Uterus (tissue), 4 donors: Measurements from ENCODE around the gene SWT1. TPM values are rescaled to one million over a fixed set of nuclear protein-coding genes. Genes with fewer than 3 reads are reported as not detected.

Source experiments
- DNase-seq, 2 donors: peaks; one replicate each; pipeline ENCODE4 v3.0.0-alpha.2; 2019 to 2020
- H3K27ac ChIP-seq, 2 donors: fragments of 200-600 bp; sonication (generic); 1 replicate in 1 of 2; 2 replicates in 1 of 2; pipeline ENCODE4 v1.5.1; 2016 to 2018
- H3K27me3 ChIP-seq, 2 donors: fragments of 200-600 bp; sonication (generic); one replicate each; pipeline ENCODE4 v1.5.1; 2018 to 2019; ENCODE audit warnings: control low read depth in 1 of 2
- H3K36me3 ChIP-seq, 2 donors: fragments of 200-600 bp; sonication (generic); one replicate each; pipeline ENCODE4 v1.5.1; 2019; ENCODE audit warnings: control low read depth in 1 of 2
- H3K4me1 ChIP-seq, 2 donors: fragments of 200-600 bp; sonication (generic); one replicate each; pipeline ENCODE4 v1.5.1; 2018 to 2019; ENCODE audit warnings: control low read depth in 1 of 2
- H3K4me3 ChIP-seq, 2 donors: fragments of 200-600 bp; sonication (generic); 1 replicate in 1 of 2; 2 replicates in 1 of 2; pipeline ENCODE4 v1.5.1; 2018 to 2019; ENCODE audit warnings: mild to moderate bottlenecking in 1 of 2
- H3K9me3 ChIP-seq, 2 donors: fragments of 200-600 bp; sonication (generic); one replicate each; pipeline ENCODE4 v1.5.1; 2019; ENCODE audit warnings: control low read depth in 1 of 2
- POLR2A ChIP-seq, 2 donors: fragments of 450-650 bp; IDR thresholded peaks; one replicate each; pipeline ENCODE4 v1.6.1; 2016; ENCODE audit warnings: antibody characterized with exemption in 2 of 2, mild to moderate bottlenecking in 1 of 2, moderate library complexity in 1 of 2
- intact Hi-C: fragments of 100-400 bp; cut with DNase I; formaldehyde crosslinking; loops from one replicate; pipeline ENCODE4 v1.15.1; 2023; ENCODE audit warnings: low total_unique reads
- total RNA-seq, 4 donors: library from RNA; depleted of rRNA in 3 of 4; stranded (reverse); fragments of >200 nt in 3 of 4; gene quantifications; one replicate each; pipeline versions ENCODE4 v1.1.0 to v1.2.4, GENCODE V29; 2014 to 2023
- TF ChIP-seq, protein P1 (sequence below), 4 experiments: fragments of 200-600 bp in 2 of 4; fragments of 450-650 bp in 2 of 4; sonication (generic) in 2 of 4; IDR thresholded peaks; one replicate each; pipeline ENCODE4 v1.5.1; 2016 to 2019; ENCODE audit warnings: antibody characterized with exemption in 4 of 4, mild to moderate bottlenecking in 2 of 4, moderate library complexity in 1 of 4
- donor health status: DM: yes; HTN: yes; CAD: no.

Gene SWT1
- total RNA-seq, 4 donors from 2014 or later = 9.2 to 29.4 (median 17.5) TPM

DNA sequence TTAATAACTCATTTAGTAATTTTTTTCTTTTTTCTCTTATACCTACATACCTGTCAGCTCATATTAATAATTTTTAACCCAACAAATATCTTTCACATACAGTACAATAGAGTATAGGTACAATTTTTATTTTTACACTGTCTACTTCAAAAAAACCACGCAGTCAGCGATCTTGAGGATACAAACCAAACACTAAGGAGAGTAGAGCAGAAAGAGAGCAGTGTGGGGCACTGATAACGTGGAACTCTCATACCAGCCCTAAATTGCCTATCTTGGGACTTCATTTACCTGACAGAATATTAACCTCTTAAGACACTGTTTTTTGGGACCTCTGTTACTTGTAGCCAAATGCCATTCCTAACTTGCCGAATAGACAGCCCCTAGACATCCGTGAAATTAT is 5.8 kb upstream of the SWT1 start:
- no peak overlapping the region for H3K27ac ChIP-seq
- H3K9me3 ChIP-seq = no peaks in the 10 kb centered on the region
- H3K27me3 ChIP-seq = no peaks in the 10 kb centered on the region
- no peaks in the 10 kb centered on the region for H3K36me3 ChIP-seq
- peaks cover 0 to 7% of the 10 kb centered on the region in 2 donors for H3K4me1 ChIP-seq
- H3K4me3 ChIP-seq = no peak overlapping the region
- DNase-seq = no peak
- intact Hi-C loops = no loop called here
- TF ChIP-seq, protein P1, sequence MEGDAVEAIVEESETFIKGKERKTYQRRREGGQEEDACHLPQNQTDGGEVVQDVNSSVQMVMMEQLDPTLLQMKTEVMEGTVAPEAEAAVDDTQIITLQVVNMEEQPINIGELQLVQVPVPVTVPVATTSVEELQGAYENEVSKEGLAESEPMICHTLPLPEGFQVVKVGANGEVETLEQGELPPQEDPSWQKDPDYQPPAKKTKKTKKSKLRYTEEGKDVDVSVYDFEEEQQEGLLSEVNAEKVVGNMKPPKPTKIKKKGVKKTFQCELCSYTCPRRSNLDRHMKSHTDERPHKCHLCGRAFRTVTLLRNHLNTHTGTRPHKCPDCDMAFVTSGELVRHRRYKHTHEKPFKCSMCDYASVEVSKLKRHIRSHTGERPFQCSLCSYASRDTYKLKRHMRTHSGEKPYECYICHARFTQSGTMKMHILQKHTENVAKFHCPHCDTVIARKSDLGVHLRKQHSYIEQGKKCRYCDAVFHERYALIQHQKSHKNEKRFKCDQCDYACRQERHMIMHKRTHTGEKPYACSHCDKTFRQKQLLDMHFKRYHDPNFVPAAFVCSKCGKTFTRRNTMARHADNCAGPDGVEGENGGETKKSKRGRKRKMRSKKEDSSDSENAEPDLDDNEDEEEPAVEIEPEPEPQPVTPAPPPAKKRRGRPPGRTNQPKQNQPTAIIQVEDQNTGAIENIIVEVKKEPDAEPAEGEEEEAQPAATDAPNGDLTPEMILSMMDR (IDR thresholded peaks at IDR 0.05) = no peak
- no peak for TF ChIP-seq POLR2A (IDR thresholded peaks at IDR 0.05)

GRCh38 chr1:185152187-185152767 is 4.7 kb upstream of the SWT1 start:
- intact Hi-C loops = no loop called here
- DNase-seq = no peak
- Histone ChIP-seq H3K9me3 (no peaks in the 10 kb centered on the region), H3K36me3 (no peaks in the 10 kb centered on the region), H3K4me3 (no peak overlapping the region), H3K27me3 (no peaks in the 10 kb centered on the region), H3K4me1 (peaks cover 0 to 7% of the 10 kb centered on the region in 2 donors), H3K27ac (no peak overlapping the region)
- no peak for TF ChIP-seq POLR2A (IDR thresholded peaks at IDR 0.05)
- TF ChIP-seq, protein P1 (IDR thresholded peaks at IDR 0.05) = no peak

GRCh38 chr1:185154912-185155513 is 2.0 kb upstream of the SWT1 start:
- intact Hi-C loops = no loop called here
- H3K9me3 ChIP-seq = no peaks in the 10 kb centered on the region
- H3K4me1 ChIP-seq = peaks cover 0 to 7% of the 10 kb centered on the region in 2 donors
- H3K36me3 ChIP-seq = no peaks in the 10 kb centered on the region
- H3K4me3 ChIP-seq = peak overlapping the region; percentile 97 to 99
- H3K27me3 ChIP-seq = no peaks in the 10 kb centered on the region
- H3K27ac ChIP-seq = peak overlapping the region; percentile 99
- TF ChIP-seq, protein P1 (IDR thresholded peaks at IDR 0.05) = no peak
- TF ChIP-seq POLR2A (IDR thresholded peaks at IDR 0.05) = no peak
- DNase-seq = no peak

DNA sequence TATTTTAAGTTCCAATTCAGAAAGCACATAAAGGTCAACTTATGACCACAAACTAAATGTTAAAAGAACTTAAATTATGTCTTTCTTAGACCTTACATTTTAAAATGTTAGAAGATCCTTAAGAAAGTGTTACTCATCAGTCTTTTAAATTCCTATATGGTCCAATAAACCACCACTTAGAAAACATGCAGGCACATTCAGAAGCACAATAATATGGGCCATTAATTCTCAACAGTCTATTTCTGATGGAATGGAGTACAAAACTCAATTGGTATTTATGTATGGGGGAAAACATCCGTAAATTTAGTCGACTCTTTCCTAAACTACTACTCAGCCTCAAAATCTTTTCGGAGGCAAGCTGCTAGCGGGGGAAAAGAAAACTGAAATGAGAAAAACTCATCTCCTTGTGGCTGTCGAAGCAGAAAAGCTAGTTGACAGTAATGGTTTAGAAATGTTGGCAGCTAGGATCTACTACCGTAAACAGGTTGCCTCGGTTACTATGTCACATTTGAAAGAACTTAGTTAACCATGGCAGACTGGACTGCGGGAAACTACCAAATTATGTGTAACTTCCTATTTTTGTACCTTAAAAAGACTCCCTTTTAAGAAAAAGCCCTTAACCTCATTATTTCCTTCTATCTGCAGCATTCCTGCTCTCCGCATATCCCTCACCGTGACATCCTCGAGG is 1.2 kb upstream of the SWT1 start:
- no peak for DNase-seq
- Histone ChIP-seq H3K27ac (peak overlapping the region; percentile 99), H3K9me3 (no peaks in the 10 kb centered on the region), H3K36me3 (no peaks in the 10 kb centered on the region), H3K27me3 (no peaks in the 10 kb centered on the region), H3K4me3 (peak overlapping the region; percentile 97 to 99), H3K4me1 (peaks cover 0 to 7% of the 10 kb centered on the region in 2 donors)
- intact Hi-C loops = no loop called here
- no peak for TF ChIP-seq POLR2A (IDR thresholded peaks at IDR 0.05)
- TF ChIP-seq, protein P1 (IDR thresholded peaks at IDR 0.05) = no peak

DNA sequence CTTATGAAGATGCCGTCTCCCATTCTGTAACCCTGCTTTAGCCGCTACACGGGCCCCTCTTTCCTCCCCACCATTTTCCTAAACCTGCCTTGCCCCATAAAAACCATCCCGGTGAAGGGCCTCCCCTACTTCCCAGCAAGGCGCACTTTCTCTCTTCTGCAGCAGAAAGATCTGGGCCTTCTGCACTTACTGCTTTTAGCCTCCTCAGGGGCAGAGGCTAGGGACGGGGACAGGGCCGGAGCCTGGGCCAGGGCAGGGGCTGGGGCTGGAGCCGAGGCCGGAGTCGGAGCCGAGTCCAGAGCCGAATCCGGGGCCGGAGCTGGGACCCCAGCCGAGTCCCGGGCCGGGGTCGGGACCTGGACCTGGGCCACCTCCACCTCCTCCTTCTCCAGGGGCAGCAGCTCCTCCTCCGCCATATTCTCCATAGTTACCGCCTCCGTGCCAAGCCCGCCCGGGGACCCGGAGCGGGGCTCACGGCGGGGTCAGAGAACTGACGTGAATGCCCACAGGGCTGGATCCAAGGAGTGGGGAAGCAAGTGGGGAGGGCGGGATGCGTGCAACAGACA is 596 bp upstream of the SWT1 start:
- H3K4me1 ChIP-seq = peaks cover 0 to 7% of the 10 kb centered on the region in 2 donors
- intact Hi-C loops = no loop called here
- no peaks in the 10 kb centered on the region for H3K9me3 ChIP-seq
- TF ChIP-seq, protein P1 (IDR thresholded peaks at IDR 0.05) = no peak
- TF ChIP-seq POLR2A (IDR thresholded peaks at IDR 0.05) = no peak
- DNase-seq = no peak
- no peaks in the 10 kb centered on the region for H3K36me3 ChIP-seq
- peak overlapping the region; percentile 97 to 99 for H3K4me3 ChIP-seq
- H3K27me3 ChIP-seq = no peaks in the 10 kb centered on the region
- H3K27ac ChIP-seq = peak overlapping the region; percentile 99
